SK-N-MC (cell line): ENCODE measurements around the gene LTBP1.

ENCODE experiments used
- EZH2 ChIP-seq: fragments of 200-600 bp; sonication (generic); IDR thresholded peaks from one replicate; pipeline ENCODE4 v1.6.1; 2017; ENCODE audit warnings: antibody characterized with exemption
- FOXP2 ChIP-seq: optimal IDR thresholded peaks from 2 replicates; pipeline ENCODE3; 2011; ENCODE audit warnings: mild to moderate bottlenecking, moderate library complexity; ENCODE audit not compliant: insufficient read depth; ENCODE audit errors: extremely low read length, control extremely low read depth
- POLR2AphosphoS5 ChIP-seq: IDR thresholded peaks from 2 replicates; pipeline ENCODE4 v1.6.1; 2012; ENCODE audit warnings: mild to moderate bottlenecking, low read depth, low read length, borderline replicate concordance

DNA sequence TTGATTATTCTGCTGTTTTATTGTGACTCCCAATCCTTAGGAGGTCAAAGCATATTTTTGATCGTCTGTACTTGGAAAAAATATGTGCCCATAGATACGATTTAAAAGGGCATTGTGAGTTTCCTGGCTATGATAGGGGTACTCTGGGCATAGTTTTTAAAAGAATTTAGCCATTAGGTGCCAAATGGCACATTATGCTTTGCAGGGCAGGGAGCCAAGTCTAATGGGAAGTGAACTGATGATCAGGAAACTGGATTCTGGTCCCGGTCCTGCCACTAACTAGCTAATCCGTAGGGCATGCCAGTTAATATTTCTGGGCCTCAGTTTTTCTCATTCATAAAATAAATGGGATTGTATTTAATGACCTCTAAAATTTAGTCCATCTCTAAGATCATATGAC is 189.3 kb downstream of the LTBP1 start:
- TF ChIP-seq EZH2, result no peak
- TF ChIP-seq POLR2AphosphoS5, result no peak
- no peak for TF ChIP-seq FOXP2
